ENCODE data around the gene GPATCH1. TPM values are rescaled to one million over a fixed set of nuclear protein-coding genes. Genes with fewer than 3 reads are reported as not detected.

The GPATCH1 gene
- total and polyA plus RNA-seq, 2 of the 13 experiments (the other 11 are each of a cell fraction or from before 2014, with no cell fraction given) = 6.8 to 6.9 TPM

DNA sequence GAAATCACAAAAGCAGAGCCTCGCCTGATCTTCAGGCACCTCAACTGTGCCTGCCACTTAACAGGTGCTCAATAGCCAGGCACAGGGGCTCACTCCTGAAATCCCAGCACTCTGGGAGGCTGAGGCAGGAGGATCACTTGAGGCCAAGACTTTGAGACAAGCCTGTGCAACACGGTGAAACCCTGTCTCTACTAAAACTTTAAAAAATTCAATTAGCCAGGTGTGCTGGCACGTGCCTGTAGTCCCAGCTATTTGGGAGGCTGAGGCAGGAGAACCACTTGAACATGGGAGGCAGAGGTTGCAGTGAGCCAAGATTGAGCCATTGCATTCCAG lies 39.2 kb upstream of the GPATCH1 start (continued):
- TF ChIP-seq ZNF768 (CRISPR knock-in tag; IDR thresholded peaks at IDR 0.05) = 0 out of 2 replicates have a peak, but pooled peaks have one; percentile 21
- 0 out of 2 replicates have a peak, but pooled peaks have one; percentile 17 for TF ChIP-seq BCL6 (CRISPR knock-in tag; IDR thresholded peaks at IDR 0.05)

GRCh38 chr19:33047422-33047821 lies 33.6 kb upstream of the GPATCH1 start:
- Histone ChIP-seq H3K27me3 (ENCODE audit: control insufficient read depth in 1 of 2, insufficient read depth in 2 of 2, low read length in 2 of 2) (no peaks in the 10 kb centered on the region), H3K9ac (ENCODE audit: insufficient read depth, low read depth, low read length) (no peak overlapping the region), H3K9me3 (ENCODE audit: low read length) (no peaks in the 10 kb centered on the region), H3K4me1 (ENCODE audit: insufficient read depth, low read length) (peaks cover 57% of the 10 kb centered on the region), H3K79me2 (ENCODE audit: insufficient read depth, low read length) (peaks cover 74% of the 10 kb centered on the region), H3K4me2 (ENCODE audit: low read depth, low read length) (no peak overlapping the region), H2AFZ (ENCODE audit: low read length) (no peak overlapping the region), H3K4me3 (replicated peaks in 1 of 3; ENCODE audit: insufficient read depth in 1 of 3, low read depth in 2 of 3, low read length in 3 of 3) (no peak overlapping the region), H3K27ac (ENCODE audit: extremely low read length, insufficient read depth, low read length) (no peak overlapping the region), H4K20me1 (ENCODE audit: insufficient read depth, low read length) (peaks cover 14% of the 10 kb centered on the region; the same call in 1 of the 2 replicates), H3K36me3 (replicated peaks in 1 of 2; ENCODE audit: control insufficient read depth in 1 of 2, insufficient read depth in 2 of 2, low read length in 2 of 2) (peaks cover 3 to 23% of the 10 kb centered on the region in 2 experiments; a peak in 4 of 5 replicates)
- in situ Hi-C loops (cut with HindIII; ENCODE audit: extremely low pct_ligation_motif_present, low pct_unique_long_range_greater_than_20kb) = no loop called here
- no TSS peak for BruUV-seq (replicated peaks)
- POLR2A ChIA-PET = interaction anchor here (0.8 kb wide), 1 partner anchor 9 kb away, joined by 3 read pairs; no protein-coding TSS in a partner anchor
- WGBS (ENCODE audit: low lambda C conversion rate) = 98% methylated on average over 8 of the region's 8 CpGs
- no peak for DNase-seq (ENCODE audit: low spot score)
- TF ChIP-seq, protein P1, sequence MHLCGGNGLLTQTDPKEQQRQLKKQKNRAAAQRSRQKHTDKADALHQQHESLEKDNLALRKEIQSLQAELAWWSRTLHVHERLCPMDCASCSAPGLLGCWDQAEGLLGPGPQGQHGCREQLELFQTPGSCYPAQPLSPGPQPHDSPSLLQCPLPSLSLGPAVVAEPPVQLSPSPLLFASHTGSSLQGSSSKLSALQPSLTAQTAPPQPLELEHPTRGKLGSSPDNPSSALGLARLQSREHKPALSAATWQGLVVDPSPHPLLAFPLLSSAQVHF (CRISPR knock-in tag; IDR thresholded peaks at IDR 0.05) = no peak
- peak; percentile 92 for TF ChIP-seq ZBTB33 (CRISPR knock-in tag; IDR thresholded peaks at IDR 0.05)
- intact Hi-C loops (cut with micrococcal nuclease; ENCODE audit: unreplicated experiment) = no loop called here
- no peak for FAIRE-seq
- ATAC-seq = no peak
- CTCF ChIA-PET (ENCODE audit: low intra/inter-chr PET ratio, low total read pairs) = no interaction called here
